Measurements from ENCODE around the gene CEP63. TPM values are rescaled to one million over a fixed set of nuclear protein-coding genes. Genes with fewer than 3 reads are reported as not detected.

The CEP63 gene
- total RNA-seq, 1 donor from 2014 or later: 24.8 TPM

- no peaks in the 10 kb centered on the region for H3K36me3 Mint-ChIP-seq (ENCODE audit: low read depth)
- no peak overlapping the region for H3K27ac Mint-ChIP-seq (ENCODE audit: unreplicated experiment)
- H3K9me3 Mint-ChIP-seq (ENCODE audit: low read depth): no peaks in the 10 kb centered on the region
- no peak overlapping the region for H3K4me3 Mint-ChIP-seq (ENCODE audit: unreplicated experiment)
- peak; percentile 67 for DNase-seq (ENCODE audit: low spot score)
- H3K4me1 Mint-ChIP-seq (ENCODE audit: low read depth): no peaks in the 10 kb centered on the region
- TF ChIP-seq, protein P1, sequence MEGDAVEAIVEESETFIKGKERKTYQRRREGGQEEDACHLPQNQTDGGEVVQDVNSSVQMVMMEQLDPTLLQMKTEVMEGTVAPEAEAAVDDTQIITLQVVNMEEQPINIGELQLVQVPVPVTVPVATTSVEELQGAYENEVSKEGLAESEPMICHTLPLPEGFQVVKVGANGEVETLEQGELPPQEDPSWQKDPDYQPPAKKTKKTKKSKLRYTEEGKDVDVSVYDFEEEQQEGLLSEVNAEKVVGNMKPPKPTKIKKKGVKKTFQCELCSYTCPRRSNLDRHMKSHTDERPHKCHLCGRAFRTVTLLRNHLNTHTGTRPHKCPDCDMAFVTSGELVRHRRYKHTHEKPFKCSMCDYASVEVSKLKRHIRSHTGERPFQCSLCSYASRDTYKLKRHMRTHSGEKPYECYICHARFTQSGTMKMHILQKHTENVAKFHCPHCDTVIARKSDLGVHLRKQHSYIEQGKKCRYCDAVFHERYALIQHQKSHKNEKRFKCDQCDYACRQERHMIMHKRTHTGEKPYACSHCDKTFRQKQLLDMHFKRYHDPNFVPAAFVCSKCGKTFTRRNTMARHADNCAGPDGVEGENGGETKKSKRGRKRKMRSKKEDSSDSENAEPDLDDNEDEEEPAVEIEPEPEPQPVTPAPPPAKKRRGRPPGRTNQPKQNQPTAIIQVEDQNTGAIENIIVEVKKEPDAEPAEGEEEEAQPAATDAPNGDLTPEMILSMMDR (IDR thresholded peaks at IDR 0.05): no peak
- H3K27me3 Mint-ChIP-seq (ENCODE audit: low read depth): peaks cover 22% of the 10 kb centered on the region
Observed at GRCh38 chr3:134609821-134610431, 124.1 kb downstream of the CEP63 start.

DNA sequence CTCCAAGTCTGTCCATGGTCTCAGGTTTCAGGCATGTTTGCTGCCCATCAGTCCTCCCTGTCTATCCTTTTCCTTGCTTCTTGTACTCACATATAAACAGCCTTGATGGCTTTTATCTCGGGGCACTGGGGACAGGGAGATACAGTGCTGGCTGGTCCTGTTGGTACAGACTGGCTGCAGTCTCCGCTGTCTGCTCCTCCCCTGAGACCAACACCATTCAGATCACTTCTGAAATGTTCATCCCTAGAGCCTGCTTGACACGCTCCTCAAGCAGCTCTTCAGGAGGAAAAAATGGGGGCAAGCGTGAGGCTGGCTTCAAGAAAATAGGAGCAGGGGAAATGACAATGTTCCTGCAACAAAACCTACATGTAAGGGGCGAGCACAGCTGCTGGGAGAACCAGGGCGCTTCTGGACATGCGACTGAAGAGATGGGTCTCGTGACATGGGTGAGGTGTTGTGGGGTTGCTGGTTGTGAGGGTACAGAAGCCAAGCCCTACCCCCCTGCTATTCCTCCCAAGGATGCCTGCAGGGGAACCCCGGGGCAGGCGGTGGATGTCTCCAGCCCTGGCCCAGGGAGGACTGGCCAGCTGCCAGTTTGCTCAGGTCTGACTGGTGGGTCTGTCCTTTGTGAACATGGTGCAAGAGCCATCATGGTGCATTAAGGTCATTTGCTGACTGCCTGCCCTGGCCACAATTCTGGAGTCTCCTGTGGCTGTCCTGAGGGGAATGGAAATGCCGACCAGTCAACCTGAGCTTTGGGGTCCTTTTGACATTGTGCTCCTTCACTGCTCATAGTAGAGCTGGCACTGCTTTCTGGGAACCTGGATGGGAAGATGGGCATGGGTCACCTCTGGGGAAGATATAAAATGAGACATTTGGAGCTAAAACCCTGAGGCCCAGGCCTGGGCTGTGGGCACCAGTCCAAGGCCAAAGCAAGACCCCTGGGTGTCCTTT is 124.9 kb downstream of the CEP63 start:
- no peaks in the 10 kb centered on the region for H3K36me3 Mint-ChIP-seq (ENCODE audit: low read depth)
- TF ChIP-seq, protein P1 (IDR thresholded peaks at IDR 0.05): no peak
- H3K4me3 Mint-ChIP-seq (ENCODE audit: unreplicated experiment): no peak overlapping the region
- peaks cover 16% of the 10 kb centered on the region for H3K27me3 Mint-ChIP-seq (ENCODE audit: low read depth)
- DNase-seq (ENCODE audit: low spot score): no peak
- H3K9me3 Mint-ChIP-seq (ENCODE audit: low read depth): no peaks in the 10 kb centered on the region
- no peak overlapping the region for H3K27ac Mint-ChIP-seq (ENCODE audit: unreplicated experiment)
- H3K4me1 Mint-ChIP-seq (ENCODE audit: low read depth): no peaks in the 10 kb centered on the region

DNA sequence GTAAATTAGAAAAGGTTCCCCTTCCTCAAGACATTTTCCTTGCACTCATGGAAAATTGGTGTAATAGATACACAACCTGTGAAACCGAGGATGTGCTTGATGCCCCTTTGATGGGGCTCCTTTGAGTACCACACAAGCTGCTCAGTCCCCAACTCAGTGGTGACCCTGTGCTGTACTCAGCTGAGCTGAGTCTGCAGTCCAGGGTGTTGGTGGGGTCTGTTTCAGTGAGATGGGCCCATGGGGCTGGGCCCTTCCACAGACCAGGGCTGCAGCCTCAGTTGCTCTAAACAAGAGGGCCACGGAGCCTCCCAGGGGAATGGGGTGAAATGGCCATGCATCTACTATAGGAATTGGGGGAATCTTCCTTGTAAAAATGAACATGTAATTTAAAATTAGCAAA is 125.7 kb downstream of the CEP63 start:
- TF ChIP-seq, protein P1 (IDR thresholded peaks at IDR 0.05): no peak
- no peaks in the 10 kb centered on the region for H3K36me3 Mint-ChIP-seq (ENCODE audit: low read depth)
- H3K4me1 Mint-ChIP-seq (ENCODE audit: low read depth): no peaks in the 10 kb centered on the region
- no peaks in the 10 kb centered on the region for H3K9me3 Mint-ChIP-seq (ENCODE audit: low read depth)
- H3K27me3 Mint-ChIP-seq (ENCODE audit: low read depth): peaks cover 11% of the 10 kb centered on the region
- DNase-seq (ENCODE audit: low spot score): no peak
- no peak overlapping the region for H3K4me3 Mint-ChIP-seq (ENCODE audit: unreplicated experiment)
- H3K27ac Mint-ChIP-seq (ENCODE audit: unreplicated experiment): no peak overlapping the region

GRCh38 chr3:134613006-134613520 is 127.2 kb downstream of the CEP63 start:
- Mint-ChIP-seq H3K36me3 (ENCODE audit: low read depth) (no peaks in the 10 kb centered on the region), H3K27me3 (ENCODE audit: low read depth) (peaks cover 11% of the 10 kb centered on the region), H3K4me1 (ENCODE audit: low read depth) (no peaks in the 10 kb centered on the region), H3K27ac (ENCODE audit: unreplicated experiment) (no peak overlapping the region), H3K9me3 (ENCODE audit: low read depth) (no peaks in the 10 kb centered on the region), H3K4me3 (ENCODE audit: unreplicated experiment) (no peak overlapping the region)
- no peak for DNase-seq (ENCODE audit: low spot score)
- TF ChIP-seq, protein P1 (IDR thresholded peaks at IDR 0.05): no peak

- Mint-ChIP-seq H3K36me3 (ENCODE audit: low read depth) (no peaks in the 10 kb centered on the region), H3K4me3 (ENCODE audit: unreplicated experiment) (no peak overlapping the region), H3K27me3 (ENCODE audit: low read depth) (peaks cover 6% of the 10 kb centered on the region), H3K4me1 (ENCODE audit: low read depth) (no peaks in the 10 kb centered on the region), H3K27ac (ENCODE audit: unreplicated experiment) (no peak overlapping the region), H3K9me3 (ENCODE audit: low read depth) (no peaks in the 10 kb centered on the region)
- TF ChIP-seq, protein P1 (IDR thresholded peaks at IDR 0.05): no peak
- DNase-seq (ENCODE audit: low spot score): no peak
Observed at GRCh38 chr3:134614955-134615354, 129.1 kb downstream of the CEP63 start.

Data from chondrocyte (in vitro differentiated cells).